Fibroblast of lung (primary cell): Measurements from ENCODE around the gene ZMAT2. TPM values are rescaled to one million over a fixed set of nuclear protein-coding genes. Genes with fewer than 3 reads are reported as not detected.
"Not testable (repeated sequence)": the region's sequence is repeated elsewhere in the genome, so short reads cannot be mapped to it uniquely, and the experiment has no call there.

Experiments
- DNase-seq, 2 donors: peaks; one replicate each; pipeline versions ENCODE4 v3.0.0 to v3.0.0-alpha.2; 2010; ENCODE audit warnings: low read depth in 2 of 2
- H2AFZ ChIP-seq: 2 replicates; pipeline ENCODE4 v1.5.1; 2012; ENCODE audit warnings: low read length, control low read depth, inconsistent platforms
- H3K27ac ChIP-seq: 2 replicates; pipeline ENCODE4 v1.5.1; 2011; ENCODE audit warnings: low read length, control low read depth; ENCODE audit not compliant: insufficient read depth
- H3K27me3 ChIP-seq: 2 replicates; pipeline ENCODE4 v1.5.1; 2011; ENCODE audit warnings: mild to moderate bottlenecking, low read length; ENCODE audit not compliant: control insufficient read depth, insufficient read depth
- H3K36me3 ChIP-seq: 2 replicates; pipeline ENCODE4 v1.5.1; 2011; ENCODE audit warnings: low read length; ENCODE audit not compliant: control insufficient read depth, insufficient read depth
- H3K4me1 ChIP-seq: 2 replicates; pipeline ENCODE4 v1.5.1; 2011; ENCODE audit warnings: low read length; ENCODE audit not compliant: control insufficient read depth, insufficient read depth; ENCODE audit errors: extremely low read depth
- H3K4me2 ChIP-seq: 2 replicates; pipeline ENCODE4 v1.5.1; 2011; ENCODE audit warnings: low read length, control low read depth; ENCODE audit not compliant: insufficient read depth; ENCODE audit errors: extremely low read depth
- H3K4me3 ChIP-seq, 4 experiments: fragments of 200-600 bp in 1 of 4; sonication (generic) in 1 of 4; replicated peaks in 1 of 4; 2 replicates each; pipeline ENCODE4 v1.5.1; 2011 to 2016; ENCODE audit warnings: low read length in 4 of 4, low read depth in 3 of 4, mild to moderate bottlenecking in 3 of 4, control low read depth in 2 of 4, inconsistent platforms in 1 of 4, mixed read lengths in 1 of 4; ENCODE audit not compliant: insufficient read depth in 1 of 4; ENCODE audit errors: control extremely low read depth in 1 of 4
- H3K79me2 ChIP-seq: 2 replicates; pipeline ENCODE4 v1.5.1; 2012; ENCODE audit warnings: mild to moderate bottlenecking, low read length, inconsistent platforms; ENCODE audit not compliant: control insufficient read depth, insufficient read depth
- H3K9ac ChIP-seq: 2 replicates; pipeline ENCODE4 v1.5.1; 2011; ENCODE audit warnings: mild to moderate bottlenecking, low read length, control low read depth; ENCODE audit not compliant: insufficient read depth
- H3K9me3 ChIP-seq: 2 replicates; pipeline ENCODE4 v1.5.1; 2012; ENCODE audit warnings: low read depth, low read length; ENCODE audit not compliant: control insufficient read depth, insufficient read depth
- H4K20me1 ChIP-seq: 2 replicates; pipeline ENCODE4 v1.5.1; 2011; ENCODE audit warnings: low read length; ENCODE audit not compliant: control insufficient read depth, insufficient read depth; ENCODE audit errors: extremely low read depth
- EZH2 ChIP-seq: IDR thresholded peaks from 2 replicates; pipeline ENCODE4 v1.5.1; 2012; ENCODE audit warnings: low read length, control low read depth, mild to moderate bottlenecking; ENCODE audit errors: missing control alignments
- polyA plus RNA-seq, 2 donors: library from polyadenylated mRNA; depleted of rRNA in 1 of 2; stranded (reverse) in 1 of 2; unstranded in 1 of 2; fragments of >200 nt; gene quantifications; 2 replicates each; pipeline ENCODE4 v1.2.1, GENCODE V29; 2011 to 2012; ENCODE audit warnings: missing spikeins in 1 of 2
- total RNA-seq: library from RNA; depleted of rRNA; stranded (reverse); fragments of >200 nt; gene quantifications from 2 replicates; pipeline ENCODE4 v1.2.1, GENCODE V29; 2014
- TF ChIP-seq, protein P1 (sequence below), 2 donors: IDR thresholded peaks in 1 of 2; conservative IDR thresholded peaks in 1 of 2; 1 replicate in 1 of 2; 2 replicates in 1 of 2; pipeline ENCODE4 v1.5.1; 2011 to 2012; ENCODE audit warnings: low read length in 2 of 2, control low read depth in 1 of 2, inconsistent platforms in 1 of 2, low read depth in 1 of 2, mild to moderate bottlenecking in 1 of 2

Gene ZMAT2
- total and polyA plus RNA-seq, 2 donors (not counting 1 experiment from before 2014, with no cell fraction given) = 69.4 to 85.6 TPM

DNA sequence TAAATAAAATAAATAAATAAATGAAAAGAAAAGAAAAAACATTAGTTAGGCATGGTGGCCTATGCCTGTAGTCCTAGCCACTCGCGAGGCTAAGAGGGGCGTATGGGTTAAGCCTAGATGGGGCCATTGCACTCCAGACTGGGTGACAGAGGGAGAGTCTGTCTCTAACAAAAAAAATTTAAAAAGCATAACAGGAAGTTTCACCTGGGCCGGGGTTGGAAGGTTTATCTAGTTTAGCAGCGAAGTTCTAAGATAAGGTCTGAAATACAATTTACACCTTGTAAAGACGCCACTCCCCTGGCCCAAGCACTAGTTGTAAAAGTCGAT lies 18.0 kb downstream of the ZMAT2 start:
- Histone ChIP-seq H3K9me3 (no peaks in the 10 kb centered on the region), H3K27me3 (no peaks in the 10 kb centered on the region), H3K4me3 (no peak overlapping the region), H3K27ac (no peak overlapping the region), H3K79me2 (no peaks in the 10 kb centered on the region), H3K4me2 (no peak overlapping the region), H3K36me3 (no peaks in the 10 kb centered on the region), H3K4me1 (no peaks in the 10 kb centered on the region), H4K20me1 (no peaks in the 10 kb centered on the region), H2AFZ (no peak overlapping the region), H3K9ac (no peak overlapping the region)
- no peak for DNase-seq
- TF ChIP-seq, protein P1, sequence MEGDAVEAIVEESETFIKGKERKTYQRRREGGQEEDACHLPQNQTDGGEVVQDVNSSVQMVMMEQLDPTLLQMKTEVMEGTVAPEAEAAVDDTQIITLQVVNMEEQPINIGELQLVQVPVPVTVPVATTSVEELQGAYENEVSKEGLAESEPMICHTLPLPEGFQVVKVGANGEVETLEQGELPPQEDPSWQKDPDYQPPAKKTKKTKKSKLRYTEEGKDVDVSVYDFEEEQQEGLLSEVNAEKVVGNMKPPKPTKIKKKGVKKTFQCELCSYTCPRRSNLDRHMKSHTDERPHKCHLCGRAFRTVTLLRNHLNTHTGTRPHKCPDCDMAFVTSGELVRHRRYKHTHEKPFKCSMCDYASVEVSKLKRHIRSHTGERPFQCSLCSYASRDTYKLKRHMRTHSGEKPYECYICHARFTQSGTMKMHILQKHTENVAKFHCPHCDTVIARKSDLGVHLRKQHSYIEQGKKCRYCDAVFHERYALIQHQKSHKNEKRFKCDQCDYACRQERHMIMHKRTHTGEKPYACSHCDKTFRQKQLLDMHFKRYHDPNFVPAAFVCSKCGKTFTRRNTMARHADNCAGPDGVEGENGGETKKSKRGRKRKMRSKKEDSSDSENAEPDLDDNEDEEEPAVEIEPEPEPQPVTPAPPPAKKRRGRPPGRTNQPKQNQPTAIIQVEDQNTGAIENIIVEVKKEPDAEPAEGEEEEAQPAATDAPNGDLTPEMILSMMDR (conservative IDR thresholded peaks at IDR 0.05 in 1 of 2, IDR thresholded peaks at IDR 0.05 in 1 of 2; ENCODE audit: low read depth in 1 of 2, low read length in 2 of 2) = no peak
- no peak for TF ChIP-seq EZH2

DNA sequence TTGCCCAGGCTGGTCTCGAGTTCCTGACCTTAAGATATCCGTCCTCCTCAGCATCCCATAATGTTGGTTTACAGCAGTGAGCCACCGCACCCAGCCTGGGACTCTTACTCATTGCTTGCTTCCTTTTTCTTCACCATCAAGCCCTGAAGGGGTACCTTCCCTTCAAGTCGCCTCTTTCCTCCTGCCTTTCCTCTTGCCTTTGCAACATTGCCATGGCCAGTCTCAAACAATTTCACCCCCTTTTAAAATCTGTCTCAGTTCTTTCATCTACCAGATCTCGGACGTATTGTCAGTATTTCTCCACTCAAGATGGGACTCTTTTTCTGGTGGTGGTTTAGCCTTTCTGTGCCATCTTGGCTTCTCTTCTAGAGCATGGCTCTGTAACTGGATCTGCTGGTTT lies 20.5 kb downstream of the ZMAT2 start:
- H3K36me3 ChIP-seq, H4K20me1 ChIP-seq, H3K27ac ChIP-seq, H3K79me2 ChIP-seq, H3K4me3 ChIP-seq, H3K4me1 ChIP-seq, H3K27me3 ChIP-seq, H3K9me3 ChIP-seq, H3K9ac ChIP-seq, DNase-seq, H2AFZ ChIP-seq, H3K4me2 ChIP-seq: not testable (repeated sequence)

DNA sequence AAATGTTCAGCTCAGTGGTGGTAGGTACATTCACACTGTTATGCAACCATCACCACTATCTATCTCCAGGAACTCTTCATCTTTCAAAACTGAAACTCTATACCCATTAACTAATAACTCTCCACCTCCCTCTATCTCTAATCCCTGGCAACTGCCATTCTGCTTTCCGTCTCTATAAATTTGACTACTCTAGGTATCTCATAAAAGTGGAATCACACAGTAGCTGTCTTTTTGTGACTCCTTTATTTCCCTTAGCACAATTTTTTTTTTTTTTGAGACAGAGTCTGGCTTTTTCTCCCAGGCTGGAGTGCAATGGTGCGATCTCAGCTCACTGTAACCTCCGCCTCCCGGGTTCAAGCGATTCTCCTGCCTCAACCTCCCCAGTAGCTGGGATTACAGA lies 21.1 kb downstream of the ZMAT2 start:
- H3K36me3 ChIP-seq, H3K9ac ChIP-seq, H3K9me3 ChIP-seq, H3K4me3 ChIP-seq, H3K4me2 ChIP-seq, H3K79me2 ChIP-seq, H3K4me1 ChIP-seq, H2AFZ ChIP-seq, H4K20me1 ChIP-seq, H3K27me3 ChIP-seq, DNase-seq, H3K27ac ChIP-seq: not testable (repeated sequence)

DNA sequence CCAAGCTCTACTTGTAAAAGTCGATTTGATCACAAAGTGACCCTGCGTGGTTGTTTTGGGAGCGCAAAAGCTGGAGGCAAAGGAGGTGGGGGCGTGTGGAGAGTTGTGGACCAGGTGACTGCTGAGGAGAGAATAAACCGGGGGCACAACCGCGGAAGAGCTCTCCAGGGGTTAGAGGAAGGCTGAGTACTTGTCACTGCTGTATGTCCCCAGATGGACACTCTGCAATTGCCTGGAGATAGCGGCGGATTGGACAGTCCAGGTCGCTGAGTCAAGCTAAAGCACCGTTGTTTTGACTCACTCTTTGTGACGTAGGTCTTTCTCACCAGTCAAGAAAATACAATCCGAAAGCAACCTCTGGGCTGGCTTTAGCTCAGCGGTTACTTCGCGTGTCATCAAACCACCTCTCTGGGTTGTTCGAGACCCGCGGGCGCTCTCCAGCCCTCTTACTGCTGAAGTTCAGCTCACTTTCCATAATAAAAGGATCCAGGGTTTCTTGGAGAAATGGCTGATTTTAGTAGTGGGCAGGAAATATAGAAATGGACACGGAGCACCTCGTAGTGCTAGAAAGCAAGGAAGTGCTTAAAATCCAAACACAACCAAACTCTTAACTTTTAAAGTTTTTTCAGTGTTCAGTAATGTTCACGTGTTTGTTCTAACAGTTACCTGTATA lies 25.7 kb downstream of the ZMAT2 start:
- Histone ChIP-seq H3K27me3 (no peaks in the 10 kb centered on the region), H2AFZ (peak overlapping the region; percentile 1), H3K4me3 (peak overlapping the region; percentile 13 to 70 (median 34)), H3K9ac (no peak overlapping the region), H3K79me2 (no peaks in the 10 kb centered on the region), H3K4me1 (no peaks in the 10 kb centered on the region), H4K20me1 (no peaks in the 10 kb centered on the region), H3K27ac (no peak overlapping the region), H3K4me2 (peak overlapping the region; percentile 46), H3K9me3 (no peaks in the 10 kb centered on the region), H3K36me3 (no peaks in the 10 kb centered on the region)
- DNase-seq = peak; percentile 89 to 92
- TF ChIP-seq, protein P1 (conservative IDR thresholded peaks at IDR 0.05 in 1 of 2, IDR thresholded peaks at IDR 0.05 in 1 of 2; ENCODE audit: low read depth in 1 of 2, low read length in 2 of 2) = no peak
- no peak for TF ChIP-seq EZH2
